Stomach (tissue), 19 donors: ENCODE results near the gene TRAPPC8. TPM values are rescaled to one million over a fixed set of nuclear protein-coding genes. Genes with fewer than 3 reads are reported as not detected.

Source experiments
- DNase-seq, 2 donors: peaks; one replicate each; pipeline versions ENCODE4 v3.0.0 to v3.0.0-alpha.2; 2013 to 2019
- H3K27ac ChIP-seq, 5 donors: fragments of 200-600 bp in 4 of 5; sonication (generic) in 4 of 5; one replicate each; pipeline ENCODE4 v1.5.1; 2013 to 2019; ENCODE audit warnings: mild to moderate bottlenecking in 1 of 5, moderate library complexity in 1 of 5
- H3K27me3 ChIP-seq, 3 donors: fragments of 200-600 bp; sonication (generic); one replicate each; pipeline ENCODE4 v1.5.1; 2017 to 2019; ENCODE audit warnings: mixed run types in 1 of 3
- H3K36me3 ChIP-seq, 4 donors: fragments of 200-600 bp; sonication (generic); 1 replicate in 3 of 4; 2 replicates in 1 of 4; pipeline ENCODE4 v1.5.1; 2016 to 2019
- H3K4me1 ChIP-seq, 4 donors: fragments of 200-600 bp; sonication (generic); one replicate each; pipeline ENCODE4 v1.5.1; 2016 to 2019
- H3K4me3 ChIP-seq, 4 donors: fragments of 200-600 bp; sonication (generic) in 3 of 4; one replicate each; pipeline ENCODE4 v1.5.1; 2016 to 2019; ENCODE audit warnings: mild to moderate bottlenecking in 1 of 4
- H3K9me3 ChIP-seq, 4 donors: fragments of 200-600 bp; sonication (generic); one replicate each; pipeline ENCODE4 v1.5.1; 2016 to 2019
- CTCF ChIP-seq, 7 experiments: fragments of 450-650 bp in 4 of 7; fragments of 200-600 bp in 3 of 7; sonication (generic) in 3 of 7; IDR thresholded peaks; one replicate each; pipeline ENCODE4 v1.5.1; 2016 to 2019; ENCODE audit warnings: antibody characterized with exemption in 7 of 7, control low read depth in 2 of 7, mild to moderate bottlenecking in 1 of 7
- EP300 ChIP-seq: sonication (generic); formaldehyde crosslinking; IDR thresholded peaks from one replicate; pipeline ENCODE4 v1.6.1; 2017; ENCODE audit warnings: antibody characterized with exemption
- POLR2A ChIP-seq, 4 donors: fragments of 450-650 bp; IDR thresholded peaks; one replicate each; pipeline ENCODE4 v1.6.1; 2016; ENCODE audit warnings: antibody characterized with exemption in 4 of 4, control low read depth in 2 of 4, mild to moderate bottlenecking in 1 of 4, moderate library complexity in 1 of 4
- POLR2AphosphoS5 ChIP-seq, 3 donors: sonication (generic); formaldehyde crosslinking; IDR thresholded peaks; one replicate each; pipeline ENCODE4 v1.6.1; 2016; ENCODE audit warnings: antibody characterized with exemption in 3 of 3
- WGBS, 5 donors: extraction: QIAGEN DNeasy Blood & Tissue Kit in 3 of 5; methylation state at CpG; one replicate each; pipeline versions ENCODE4 v1.1.5 to v1.1.7; 2013 to 2018; 5-methylcytosine and 5-hydroxymethylcytosine counted together
- intact Hi-C: fragments of 100-400 bp; cut with DNase I; formaldehyde crosslinking; loops from one replicate; pipeline ENCODE4 v1.15.1; 2023; ENCODE audit warnings: low total_unique reads
- long read RNA-seq, 10 donors: transcript quantifications; one replicate each; lab custom pipeline, GENCODE V29; 2026
- polyA plus RNA-seq, 3 donors: library from polyadenylated mRNA; stranded (reverse); fragments of 200-250 nt; gene quantifications; one replicate each; pipeline ENCODE4 v1.2.3, GENCODE V29; 2013
- total RNA-seq, 5 donors: library from RNA; depleted of rRNA; stranded (reverse); fragments of >200 nt; gene quantifications; one replicate each; pipeline versions ENCODE4 v1.1.0 to v1.2.3, GENCODE V29; 2014 to 2016
- donor health status: healthy with polysubstance abuse.
- donor health status: Bipolar disorder and iron deficiency.
- donor health status: healthy.

Gene TRAPPC8, protein sequence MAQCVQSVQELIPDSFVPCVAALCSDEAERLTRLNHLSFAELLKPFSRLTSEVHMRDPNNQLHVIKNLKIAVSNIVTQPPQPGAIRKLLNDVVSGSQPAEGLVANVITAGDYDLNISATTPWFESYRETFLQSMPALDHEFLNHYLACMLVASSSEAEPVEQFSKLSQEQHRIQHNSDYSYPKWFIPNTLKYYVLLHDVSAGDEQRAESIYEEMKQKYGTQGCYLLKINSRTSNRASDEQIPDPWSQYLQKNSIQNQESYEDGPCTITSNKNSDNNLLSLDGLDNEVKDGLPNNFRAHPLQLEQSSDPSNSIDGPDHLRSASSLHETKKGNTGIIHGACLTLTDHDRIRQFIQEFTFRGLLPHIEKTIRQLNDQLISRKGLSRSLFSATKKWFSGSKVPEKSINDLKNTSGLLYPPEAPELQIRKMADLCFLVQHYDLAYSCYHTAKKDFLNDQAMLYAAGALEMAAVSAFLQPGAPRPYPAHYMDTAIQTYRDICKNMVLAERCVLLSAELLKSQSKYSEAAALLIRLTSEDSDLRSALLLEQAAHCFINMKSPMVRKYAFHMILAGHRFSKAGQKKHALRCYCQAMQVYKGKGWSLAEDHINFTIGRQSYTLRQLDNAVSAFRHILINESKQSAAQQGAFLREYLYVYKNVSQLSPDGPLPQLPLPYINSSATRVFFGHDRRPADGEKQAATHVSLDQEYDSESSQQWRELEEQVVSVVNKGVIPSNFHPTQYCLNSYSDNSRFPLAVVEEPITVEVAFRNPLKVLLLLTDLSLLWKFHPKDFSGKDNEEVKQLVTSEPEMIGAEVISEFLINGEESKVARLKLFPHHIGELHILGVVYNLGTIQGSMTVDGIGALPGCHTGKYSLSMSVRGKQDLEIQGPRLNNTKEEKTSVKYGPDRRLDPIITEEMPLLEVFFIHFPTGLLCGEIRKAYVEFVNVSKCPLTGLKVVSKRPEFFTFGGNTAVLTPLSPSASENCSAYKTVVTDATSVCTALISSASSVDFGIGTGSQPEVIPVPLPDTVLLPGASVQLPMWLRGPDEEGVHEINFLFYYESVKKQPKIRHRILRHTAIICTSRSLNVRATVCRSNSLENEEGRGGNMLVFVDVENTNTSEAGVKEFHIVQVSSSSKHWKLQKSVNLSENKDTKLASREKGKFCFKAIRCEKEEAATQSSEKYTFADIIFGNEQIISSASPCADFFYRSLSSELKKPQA (N-terminal part only)
- total RNA-seq (10 to 100 TPM; 33.5 to 75.6 (median 43.5) TPM), polyA plus RNA-seq (10 to 100 TPM in 2 of 3 donors, 1 to 10 TPM in 1; 8.6 to 14.1 (median 11.5) TPM)
- long read RNA-seq, donor 1, partial matches to known transcripts: 0 of 2 reads
- long read RNA-seq, donor 1, other reads (novel, unspliced or antisense): 0 of 2 reads
- long read RNA-seq, donor 2, full-length matches to known transcripts: 2 of 7 reads
- long read RNA-seq, donor 2, partial matches to known transcripts: 5 of 7 reads
- long read RNA-seq, donor 2, other reads (novel, unspliced or antisense): 0 of 7 reads
- long read RNA-seq, donor 3: 0 reads
- long read RNA-seq, donor 4: 0 reads
- long read RNA-seq, donor 5: 0 reads
- long read RNA-seq, donor 6, partial matches to known transcripts: 7 of 11 reads
- long read RNA-seq, donor 6, other reads (novel, unspliced or antisense): 0 of 11 reads
- long read RNA-seq, donor 7, full-length matches to known transcripts: 1 of 1 reads
- long read RNA-seq, donor 7, partial matches to known transcripts: 0 of 1 reads
- long read RNA-seq, donor 7, other reads (novel, unspliced or antisense): 0 of 1 reads
- long read RNA-seq, donor 8, partial matches to known transcripts: 0 of 1 reads
- long read RNA-seq, donor 8, other reads (novel, unspliced or antisense): 0 of 1 reads
- long read RNA-seq, donor 9: 0 reads
- long read RNA-seq, donor 10: 0 reads

GRCh38 chr18:31942999-31943877 is at the start of gene TRAPPC8:
TSS of gene TRAPPC8 (minus strand) at chr18:31943128. CDS start at chr18:31942764, 364 bp downstream.
- WGBS, 5 donors: 0 to 2% (median 0%) methylated on average over 44 to 56 of the region's 58 CpGs
- Histone ChIP-seq H3K4me1 (peaks cover 17 to 51% (median 41%) of the 10 kb centered on the region in 4 donors), H3K27me3 (no peaks in the 10 kb centered on the region), H3K27ac (peak within 1 kb of the TSS; percentile 86 to 96 (median 93)), H3K4me3 (peak within 1 kb of the TSS; percentile 71 to 95 (median 90)), H3K9me3 (no peaks in the 10 kb centered on the region), H3K36me3 (no peaks in the 10 kb centered on the region)
- peak; percentile 99 for DNase-seq
- TF ChIP-seq CTCF (IDR thresholded peaks at IDR 0.05) (no peak), POLR2AphosphoS5 (IDR thresholded peaks at IDR 0.05) (peak; percentile 89 to 96 (median 91))
- intact Hi-C loops: loop anchor here (10.0 kb wide), 1 partner anchor 152 kb away; the partner anchor contains the start of gene RNF138

GRCh38 chr18:31990823-31991222 is 47.9 kb upstream of the TRAPPC8 start:
- Histone ChIP-seq H3K9me3 (no peaks in the 10 kb centered on the region), H3K36me3 (no peaks in the 10 kb centered on the region), H3K4me1 (peaks cover 0 to 12% (median 3%) of the 10 kb centered on the region in 4 donors), H3K27ac (no peak overlapping the region), H3K27me3 (no peaks in the 10 kb centered on the region), H3K4me3 (no peak overlapping the region)
- no peak for DNase-seq
- intact Hi-C loops: no loop called here
- 84 to 95% (median 86%) methylated on average over 2 of the region's 2 CpGs for WGBS, 5 donors
- TF ChIP-seq EP300: no peak
- TF ChIP-seq POLR2AphosphoS5 (IDR thresholded peaks at IDR 0.05): no peak
- no peak for TF ChIP-seq CTCF (IDR thresholded peaks at IDR 0.05)
- TF ChIP-seq POLR2A (IDR thresholded peaks at IDR 0.05): no peak

DNA sequence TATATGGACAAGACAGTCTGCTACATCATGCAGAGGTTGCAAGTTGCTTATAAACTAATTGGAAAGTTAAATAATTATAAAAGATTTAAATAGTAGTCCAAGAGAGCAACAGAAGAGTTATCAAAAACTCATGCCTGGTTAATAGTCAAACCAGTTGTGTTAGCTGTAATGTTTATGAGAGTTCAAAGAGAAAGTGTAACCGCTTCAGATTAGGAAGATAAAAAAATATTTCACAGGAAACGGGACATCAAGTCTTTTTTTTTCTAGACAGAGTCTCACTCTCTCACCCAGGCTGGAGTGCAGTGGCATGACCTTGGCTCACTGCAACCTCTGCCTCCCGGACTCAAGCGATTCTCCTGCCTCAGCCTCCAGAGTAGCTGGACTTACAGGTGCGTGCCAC is 41.0 kb upstream of the TRAPPC8 start:
- Histone ChIP-seq H3K4me3 (no peak overlapping the region), H3K36me3 (no peaks in the 10 kb centered on the region), H3K4me1 (peaks cover 6 to 19% (median 9%) of the 10 kb centered on the region in 4 donors), H3K27ac (peak overlapping the region in 1 of 5 donors; percentile 6), H3K9me3 (peaks cover 0 to 1% (median 0%) of the 10 kb centered on the region in 4 donors), H3K27me3 (no peaks in the 10 kb centered on the region)
- TF ChIP-seq EP300 (no peak), CTCF (IDR thresholded peaks at IDR 0.05) (no peak), POLR2A (IDR thresholded peaks at IDR 0.05) (no peak), POLR2AphosphoS5 (IDR thresholded peaks at IDR 0.05) (no peak)
- no peak for DNase-seq
- 53 to 68% (median 59%) methylated on average over 5 of the region's 5 CpGs for WGBS, 5 donors
- intact Hi-C loops: no loop called here
